Neuronal stem cell (in vitro differentiated cells): Measurements from ENCODE around the gene MED23. TPM values are rescaled to one million over a fixed set of nuclear protein-coding genes. Genes with fewer than 3 reads are reported as not detected.
A peak's percentile ranks its signal among the peaks of the same experiment; 100 is the strongest.

Source experiments
- DNase-seq: peaks from one replicate; pipeline ENCODE4 v3.0.0-alpha.2; 2013; ENCODE audit warnings: low spot score
- H2AFZ ChIP-seq: one replicate; pipeline ENCODE4 v1.6.1; 2013; ENCODE audit warnings: mild to moderate bottlenecking, low read length, inconsistent platforms
- H2AK5ac ChIP-seq: 2 replicates; pipeline ENCODE4 v1.6.1; 2013; ENCODE audit warnings: low read depth, mild to moderate bottlenecking, inconsistent platforms, low read length, moderate library complexity, mixed read lengths
- H2BK120ac ChIP-seq: 2 replicates; pipeline ENCODE4 v1.6.1; 2013; ENCODE audit warnings: low read depth, mild to moderate bottlenecking, inconsistent platforms, low read length, moderate library complexity, mixed read lengths
- H2BK12ac ChIP-seq: one replicate; pipeline ENCODE4 v1.6.1; 2013; ENCODE audit warnings: low read length, inconsistent platforms
- H2BK15ac ChIP-seq: 2 replicates; pipeline ENCODE4 v1.6.1; 2013; ENCODE audit warnings: mild to moderate bottlenecking, low read length, inconsistent platforms, mixed read lengths
- H2BK5ac ChIP-seq: one replicate; pipeline ENCODE4 v1.6.1; 2013; ENCODE audit warnings: inconsistent platforms, mild to moderate bottlenecking, low read length, moderate library complexity
- H3K14ac ChIP-seq: one replicate; pipeline ENCODE4 v1.6.1; 2013; ENCODE audit warnings: low read length, inconsistent platforms
- H3K18ac ChIP-seq: 2 replicates; pipeline ENCODE4 v1.6.1; 2013; ENCODE audit warnings: low read length, inconsistent platforms
- H3K23ac ChIP-seq: 2 replicates; pipeline ENCODE4 v1.6.1; 2013; ENCODE audit warnings: low read depth, mild to moderate bottlenecking, mixed read lengths, low read length, inconsistent platforms; ENCODE audit not compliant: poor library complexity
- H3K27ac ChIP-seq: replicated peaks from 3 replicates; pipeline ENCODE4 v1.5.1; 2013; ENCODE audit warnings: low read length, inconsistent platforms
- H3K27me3 ChIP-seq, 3 experiments: 2 replicates each; pipeline ENCODE4 v1.6.1; 2013; ENCODE audit warnings: low read length in 3 of 3, mild to moderate bottlenecking in 2 of 3, inconsistent platforms in 1 of 3, low read depth in 1 of 3, mixed read lengths in 1 of 3, moderate library complexity in 1 of 3; ENCODE audit not compliant: control insufficient read depth in 3 of 3, insufficient read depth in 3 of 3
- H3K36me3 ChIP-seq, 2 donors: replicated peaks in 1 of 2; 2 replicates each; pipeline ENCODE4 v1.6.1; 2013; ENCODE audit warnings: low read length in 2 of 2; ENCODE audit not compliant: control insufficient read depth in 2 of 2, insufficient read depth in 2 of 2
- H3K4ac ChIP-seq: 2 replicates; pipeline ENCODE4 v1.6.1; 2013; ENCODE audit warnings: inconsistent platforms, mild to moderate bottlenecking, low read length, moderate library complexity
- H3K4me1 ChIP-seq, 2 donors: 1 replicate in 1 of 2; 2 replicates in 1 of 2; pipeline ENCODE4 v1.6.1; 2013; ENCODE audit warnings: low read length in 2 of 2, low read depth in 1 of 2; ENCODE audit not compliant: control insufficient read depth in 2 of 2, insufficient read depth in 1 of 2
- H3K4me2 ChIP-seq: one replicate; pipeline ENCODE4 v1.6.1; 2013; ENCODE audit warnings: mild to moderate bottlenecking, low read length, inconsistent platforms; ENCODE audit not compliant: insufficient read depth, poor library complexity, severe bottlenecking
- H3K4me3 ChIP-seq, 2 donors: 2 replicates each; pipeline ENCODE4 v1.5.1; 2013; ENCODE audit warnings: low read length in 2 of 2, mild to moderate bottlenecking in 2 of 2, inconsistent platforms in 1 of 2, moderate library complexity in 1 of 2
- H3K79me1 ChIP-seq: one replicate; pipeline ENCODE4 v1.6.1; 2013; ENCODE audit warnings: low read depth, mild to moderate bottlenecking, inconsistent platforms, low read length, moderate library complexity
- H3K9ac ChIP-seq: one replicate; pipeline ENCODE4 v1.6.1; 2013; ENCODE audit warnings: mild to moderate bottlenecking, low read depth, low read length, inconsistent platforms; ENCODE audit not compliant: poor library complexity
- H3K9me3 ChIP-seq, 2 donors: replicated peaks in 1 of 2; 2 replicates each; pipeline versions ENCODE3 to v1.6.1; 2013; ENCODE audit warnings: low read length in 2 of 2, mild to moderate bottlenecking in 2 of 2, inconsistent platforms in 1 of 2, low read depth in 1 of 2, mixed read lengths in 1 of 2, moderate library complexity in 1 of 2; ENCODE audit not compliant: control insufficient read depth in 2 of 2, insufficient read depth in 1 of 2
- H4K8ac ChIP-seq: one replicate; pipeline ENCODE4 v1.6.1; 2013; ENCODE audit warnings: low read depth, mild to moderate bottlenecking, inconsistent platforms, low read length, moderate library complexity
- H4K91ac ChIP-seq: one replicate; pipeline ENCODE4 v1.6.1; 2013; ENCODE audit warnings: low read length, low read depth, mild to moderate bottlenecking, inconsistent platforms; ENCODE audit not compliant: poor library complexity
- WGBS, 2 donors: extraction: QIAGEN DNeasy Blood & Tissue Kit; methylation state at CpG; one replicate each; pipeline ENCODE4 v1.1.7; 2013; ENCODE audit warnings: missing lambda C conversion rate in 2 of 2, mixed read lengths in 1 of 2; ENCODE audit not compliant: insufficient read length in 2 of 2, insufficient replicate concordance in 1 of 2; ENCODE audit errors: extremely low coverage in 2 of 2; 5-methylcytosine and 5-hydroxymethylcytosine counted together
- small RNA-seq: library from polyadenylated mRNA; stranded (forward); fragments of <200 nt; extraction: miRNeasy Mini kit (QIAGEN cat#:217004); gene quantifications from one replicate; pipeline ENCODE3, GENCODE V24; 2013; ENCODE audit not compliant: insufficient read depth

MED23 gene

DNA sequence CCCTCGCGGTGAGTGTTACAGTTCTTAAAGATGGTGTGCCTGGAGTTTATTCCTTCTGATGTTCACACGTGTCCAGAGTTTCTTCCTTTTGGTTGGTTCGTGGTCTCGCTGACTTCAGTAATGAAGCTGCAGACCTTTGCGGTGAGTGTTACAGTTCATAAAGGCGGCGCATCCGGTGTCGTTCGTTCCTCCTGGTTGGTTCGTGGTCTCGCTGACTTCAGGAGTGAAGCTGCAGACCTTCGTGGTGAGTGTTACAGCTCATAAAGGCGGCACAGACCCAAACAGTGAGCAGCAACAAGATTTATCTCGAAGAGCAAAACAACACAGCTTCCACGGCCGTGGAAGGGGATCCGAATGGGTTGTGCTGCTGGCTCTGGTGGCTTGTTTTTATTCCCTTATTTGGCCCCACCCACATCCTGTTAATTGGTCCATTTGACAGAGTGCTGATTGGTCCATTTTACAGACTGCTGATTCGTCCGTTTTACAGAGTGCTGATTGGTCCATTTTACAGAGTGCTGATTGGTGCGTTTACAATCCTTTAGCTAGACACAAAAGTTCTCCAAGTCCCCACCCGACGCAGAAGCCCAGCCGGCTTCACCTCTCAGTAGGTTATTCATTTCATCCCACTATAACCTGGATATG lies 103.2 kb downstream of the MED23 start:
- H3K27ac ChIP-seq: no peak overlapping the region
- peaks cover 0 to 3% of the 10 kb centered on the region in 2 donors for H3K9me3 ChIP-seq
- no peak overlapping the region for H3K4me2 ChIP-seq
- H2BK5ac ChIP-seq: no peak overlapping the region
- H2BK12ac ChIP-seq: no peak overlapping the region
- no peak overlapping the region for H3K9ac ChIP-seq
- DNase-seq: no peak
- no peak overlapping the region for H4K8ac ChIP-seq
- H3K4me1 ChIP-seq: no peaks in the 10 kb centered on the region
- WGBS, 2 donors: no CpG with 5 or more reads among the region's 25 CpGs
- no peaks in the 10 kb centered on the region for H3K79me1 ChIP-seq
- no peak overlapping the region for H3K18ac ChIP-seq
- no peak overlapping the region for H3K4me3 ChIP-seq
- H2BK15ac ChIP-seq: no peak overlapping the region
- no peak overlapping the region for H2AK5ac ChIP-seq
- no peaks in the 10 kb centered on the region for H3K36me3 ChIP-seq
- H3K14ac ChIP-seq: peak overlapping the region; percentile 38
- H3K23ac ChIP-seq: no peak overlapping the region
- H2BK120ac ChIP-seq: no peak overlapping the region
- peak overlapping the region; percentile 35 for H2AFZ ChIP-seq
- H3K4ac ChIP-seq: no peak overlapping the region
- H3K27me3 ChIP-seq: no peaks in the 10 kb centered on the region
- no peak overlapping the region for H4K91ac ChIP-seq

DNA sequence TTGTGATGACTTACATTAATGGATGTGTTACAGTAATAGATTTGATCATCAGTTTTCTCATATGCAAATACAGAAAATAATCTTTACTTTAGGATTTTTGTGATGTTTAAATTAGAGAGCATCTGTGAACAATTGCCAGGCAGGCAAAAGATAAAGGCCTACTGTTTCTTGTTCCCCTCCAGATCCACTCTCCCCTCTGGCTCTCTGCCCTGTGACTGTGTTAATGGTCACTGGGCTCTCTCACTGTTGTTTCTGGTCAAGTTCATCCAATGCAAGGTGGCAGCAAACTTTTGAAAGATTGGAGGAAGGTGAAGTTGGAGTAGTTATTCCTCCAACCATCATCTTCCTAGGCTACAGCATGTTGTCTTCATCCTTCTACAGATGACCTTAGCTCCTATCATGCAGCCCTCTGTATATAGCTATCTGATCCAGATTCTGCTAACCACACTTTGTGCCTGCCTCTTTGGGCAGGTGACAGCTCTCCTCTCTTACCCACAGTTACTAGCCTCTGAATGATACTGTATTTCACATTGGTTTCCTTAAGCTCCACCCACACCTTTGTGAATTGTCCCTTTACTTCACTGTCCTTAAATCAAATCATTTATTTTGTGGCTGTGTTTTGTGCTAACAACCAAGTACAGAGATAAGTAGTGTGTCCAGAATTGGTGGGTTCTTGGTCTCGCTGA lies 103.9 kb downstream of the MED23 start:
- Histone ChIP-seq H3K4me3 (no peak overlapping the region), H3K14ac (no peak overlapping the region), H3K4ac (no peak overlapping the region), H4K8ac (no peak overlapping the region), H3K4me2 (no peak overlapping the region), H2AFZ (peak overlapping the region; percentile 35), H3K9me3 (peaks cover 0 to 3% of the 10 kb centered on the region in 2 donors), H3K4me1 (no peaks in the 10 kb centered on the region), H3K36me3 (no peaks in the 10 kb centered on the region), H2BK15ac (no peak overlapping the region), H2BK120ac (no peak overlapping the region), H3K79me1 (no peaks in the 10 kb centered on the region), H2BK12ac (no peak overlapping the region), H3K27me3 (no peaks in the 10 kb centered on the region), H4K91ac (no peak overlapping the region), H3K9ac (no peak overlapping the region), H3K27ac (no peak overlapping the region), H2BK5ac (no peak overlapping the region), H3K18ac (no peak overlapping the region), H2AK5ac (no peak overlapping the region), H3K23ac (no peak overlapping the region)
- no CpG with 5 or more reads among the region's 1 CpG for WGBS, 2 donors
- DNase-seq: no peak

Small RNA genes within 50 kb of the gene (small RNA-seq; reads per million reads assigned to genes)
- not detected for gene RNU4-18P
